Stomach (tissue), 9 donors: ENCODE measurements around the gene FERMT3. TPM values are rescaled to one million over a fixed set of nuclear protein-coding genes. Genes with fewer than 3 reads are reported as not detected.
A peak's percentile ranks its signal among the peaks of the same experiment; 100 is the strongest.

ENCODE experiments used
- DNase-seq, 2 donors: peaks; one replicate each; pipeline versions ENCODE4 v3.0.0 to v3.0.0-alpha.2; 2013 to 2019
- H3K27ac ChIP-seq, 5 donors: fragments of 200-600 bp in 4 of 5; sonication (generic) in 4 of 5; one replicate each; pipeline ENCODE4 v1.5.1; 2013 to 2019; ENCODE audit warnings: mild to moderate bottlenecking in 1 of 5, moderate library complexity in 1 of 5
- H3K27me3 ChIP-seq, 3 donors: fragments of 200-600 bp; sonication (generic); one replicate each; pipeline ENCODE4 v1.5.1; 2017 to 2019; ENCODE audit warnings: mixed run types in 1 of 3
- H3K36me3 ChIP-seq, 4 donors: fragments of 200-600 bp; sonication (generic); 1 replicate in 3 of 4; 2 replicates in 1 of 4; pipeline ENCODE4 v1.5.1; 2016 to 2019
- H3K4me1 ChIP-seq, 4 donors: fragments of 200-600 bp; sonication (generic); one replicate each; pipeline ENCODE4 v1.5.1; 2016 to 2019
- H3K4me3 ChIP-seq, 4 donors: fragments of 200-600 bp; sonication (generic) in 3 of 4; one replicate each; pipeline ENCODE4 v1.5.1; 2016 to 2019; ENCODE audit warnings: mild to moderate bottlenecking in 1 of 4
- H3K9me3 ChIP-seq, 4 donors: fragments of 200-600 bp; sonication (generic); one replicate each; pipeline ENCODE4 v1.5.1; 2016 to 2019
- EP300 ChIP-seq: sonication (generic); formaldehyde crosslinking; IDR thresholded peaks from one replicate; pipeline ENCODE4 v1.6.1; 2017; ENCODE audit warnings: antibody characterized with exemption
- POLR2A ChIP-seq, 4 donors: fragments of 450-650 bp; IDR thresholded peaks; one replicate each; pipeline ENCODE4 v1.6.1; 2016; ENCODE audit warnings: antibody characterized with exemption in 4 of 4, control low read depth in 2 of 4, mild to moderate bottlenecking in 1 of 4, moderate library complexity in 1 of 4
- POLR2AphosphoS5 ChIP-seq, 3 donors: sonication (generic); formaldehyde crosslinking; IDR thresholded peaks; one replicate each; pipeline ENCODE4 v1.6.1; 2016; ENCODE audit warnings: antibody characterized with exemption in 3 of 3
- WGBS, 5 donors: extraction: QIAGEN DNeasy Blood & Tissue Kit in 3 of 5; methylation state at CpG; one replicate each; pipeline versions ENCODE4 v1.1.5 to v1.1.7; 2013 to 2018; 5-methylcytosine and 5-hydroxymethylcytosine counted together
- intact Hi-C: fragments of 100-400 bp; cut with DNase I; formaldehyde crosslinking; loops from one replicate; pipeline ENCODE4 v1.15.1; 2023; ENCODE audit warnings: low total_unique reads
- polyA plus RNA-seq, 3 donors: library from polyadenylated mRNA; stranded (reverse); fragments of 200-250 nt; gene quantifications; one replicate each; pipeline ENCODE4 v1.2.3, GENCODE V29; 2013
- total RNA-seq, 5 donors: library from RNA; depleted of rRNA; stranded (reverse); fragments of >200 nt; gene quantifications; one replicate each; pipeline versions ENCODE4 v1.1.0 to v1.2.3, GENCODE V29; 2014 to 2016
- TF ChIP-seq, protein P1 (sequence below), 7 experiments: fragments of 450-650 bp in 4 of 7; fragments of 200-600 bp in 3 of 7; sonication (generic) in 3 of 7; IDR thresholded peaks; one replicate each; pipeline ENCODE4 v1.5.1; 2016 to 2019; ENCODE audit warnings: antibody characterized with exemption in 7 of 7, control low read depth in 2 of 7, mild to moderate bottlenecking in 1 of 7
- donor health status: healthy with polysubstance abuse.
- donor health status: Bipolar disorder and iron deficiency.
- donor health status: healthy.

FERMT3 gene
- total and polyA plus RNA-seq, 8 donors = 11.9 to 31.9 (median 18.7) TPM

DNA sequence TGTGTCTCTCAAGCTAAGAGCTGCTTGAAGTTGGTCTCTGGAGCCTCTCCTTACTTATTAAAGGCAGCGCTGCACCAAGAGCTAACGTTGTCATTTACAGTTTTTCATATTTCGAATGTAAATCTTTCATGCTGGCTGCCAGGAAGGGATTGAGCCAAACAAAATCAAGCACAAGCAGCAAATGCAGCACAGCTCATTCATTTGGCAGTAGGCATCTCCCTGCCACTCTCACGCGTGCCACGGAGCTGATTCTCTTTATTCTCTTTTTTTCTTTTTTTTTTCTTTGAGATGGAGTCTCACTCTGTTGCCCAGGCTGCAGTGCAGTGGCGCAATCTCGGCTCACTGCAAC lies 26.4 kb downstream of the FERMT3 start:
- H3K27ac ChIP-seq = peak overlapping the region in 2 of 5 donors; percentile 26 to 94
- TF ChIP-seq, protein P1, sequence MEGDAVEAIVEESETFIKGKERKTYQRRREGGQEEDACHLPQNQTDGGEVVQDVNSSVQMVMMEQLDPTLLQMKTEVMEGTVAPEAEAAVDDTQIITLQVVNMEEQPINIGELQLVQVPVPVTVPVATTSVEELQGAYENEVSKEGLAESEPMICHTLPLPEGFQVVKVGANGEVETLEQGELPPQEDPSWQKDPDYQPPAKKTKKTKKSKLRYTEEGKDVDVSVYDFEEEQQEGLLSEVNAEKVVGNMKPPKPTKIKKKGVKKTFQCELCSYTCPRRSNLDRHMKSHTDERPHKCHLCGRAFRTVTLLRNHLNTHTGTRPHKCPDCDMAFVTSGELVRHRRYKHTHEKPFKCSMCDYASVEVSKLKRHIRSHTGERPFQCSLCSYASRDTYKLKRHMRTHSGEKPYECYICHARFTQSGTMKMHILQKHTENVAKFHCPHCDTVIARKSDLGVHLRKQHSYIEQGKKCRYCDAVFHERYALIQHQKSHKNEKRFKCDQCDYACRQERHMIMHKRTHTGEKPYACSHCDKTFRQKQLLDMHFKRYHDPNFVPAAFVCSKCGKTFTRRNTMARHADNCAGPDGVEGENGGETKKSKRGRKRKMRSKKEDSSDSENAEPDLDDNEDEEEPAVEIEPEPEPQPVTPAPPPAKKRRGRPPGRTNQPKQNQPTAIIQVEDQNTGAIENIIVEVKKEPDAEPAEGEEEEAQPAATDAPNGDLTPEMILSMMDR (IDR thresholded peaks at IDR 0.05) = no peak
- TF ChIP-seq POLR2A (IDR thresholded peaks at IDR 0.05) (no peak), POLR2AphosphoS5 (IDR thresholded peaks at IDR 0.05) (no peak), EP300 (no peak)

DNA sequence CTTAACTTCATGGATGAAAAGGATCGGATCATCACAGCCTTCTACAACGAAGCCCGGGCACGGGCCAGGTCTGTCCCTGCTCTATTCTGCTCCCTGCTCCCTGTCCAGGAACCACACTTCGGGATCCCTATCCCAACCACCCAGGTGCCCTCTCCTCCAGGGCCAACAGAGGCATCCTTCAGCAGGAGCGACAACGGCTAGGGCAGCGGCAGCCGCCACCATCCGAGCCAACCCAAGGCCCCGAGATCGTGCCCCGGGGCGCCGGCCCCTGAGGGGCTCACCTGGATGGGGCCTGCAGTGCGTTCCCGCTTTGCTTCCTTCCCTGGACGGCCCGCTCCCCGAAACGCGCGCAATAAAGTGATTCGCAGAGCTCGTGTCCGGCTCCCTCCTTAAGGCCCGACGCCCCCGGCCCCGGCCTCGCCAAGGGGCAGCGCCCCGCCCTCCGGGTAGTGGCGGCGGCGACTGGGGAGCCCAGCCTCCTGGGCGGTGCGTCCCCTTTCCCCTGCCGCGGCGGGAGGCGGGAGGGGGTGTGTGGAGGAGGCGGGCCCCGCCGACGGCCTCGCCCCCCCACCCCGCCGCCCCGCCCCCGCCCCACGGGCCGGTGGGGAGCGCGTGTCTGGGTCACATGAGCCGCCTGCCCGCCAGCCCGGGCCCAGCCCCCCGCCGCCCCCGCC lies 27.5 kb downstream of the FERMT3 start, which contains the start of gene VEGFB:
TSS of gene VEGFB (plus strand) at position 672 of the 674 bp plus-strand sequence. CDS start 250 bp downstream, outside the sequence.
- Histone ChIP-seq H3K4me1 (peaks cover 59 to 88% (median 85%) of the 10 kb centered on the region in 4 donors), H3K4me3 (peak within 1 kb of the TSS; percentile 75 to 88 (median 83)), H3K36me3 (peaks cover 15 to 26% (median 20%) of the 10 kb centered on the region in 4 donors), H3K9me3 (no peaks in the 10 kb centered on the region), H3K27me3 (no peaks in the 10 kb centered on the region), H3K27ac (peak within 1 kb of the TSS; percentile 83 to 92 (median 91))
- peak; percentile 81 to 90 for DNase-seq
- intact Hi-C loops = no loop called here
- no peak for TF ChIP-seq EP300
- peak in 2 of 3 donors; percentile 48 to 64 for TF ChIP-seq POLR2AphosphoS5 (IDR thresholded peaks at IDR 0.05)
- TF ChIP-seq, protein P1 (IDR thresholded peaks at IDR 0.05) = no peak
- TF ChIP-seq POLR2A (IDR thresholded peaks at IDR 0.05) = peak in 1 of 4 donors; percentile 8
- 0 to 12% (median 3%) methylated on average over 2 to 55 of the region's 62 CpGs for WGBS, 5 donors

More for the DNA sequence above, 26.4 kb downstream of the FERMT3 start:
- 75 to 86% (median 85%) methylated on average over 8 of the region's 8 CpGs for WGBS, 5 donors
- intact Hi-C loops = no loop called here
- Histone ChIP-seq H3K9me3 (no peaks in the 10 kb centered on the region), H3K4me3 (no peak overlapping the region), H3K27me3 (no peaks in the 10 kb centered on the region), H3K4me1 (peaks cover 51 to 88% (median 83%) of the 10 kb centered on the region in 4 donors), H3K36me3 (peaks cover 5 to 15% (median 9%) of the 10 kb centered on the region in 4 donors)
- DNase-seq = no peak

DNA sequence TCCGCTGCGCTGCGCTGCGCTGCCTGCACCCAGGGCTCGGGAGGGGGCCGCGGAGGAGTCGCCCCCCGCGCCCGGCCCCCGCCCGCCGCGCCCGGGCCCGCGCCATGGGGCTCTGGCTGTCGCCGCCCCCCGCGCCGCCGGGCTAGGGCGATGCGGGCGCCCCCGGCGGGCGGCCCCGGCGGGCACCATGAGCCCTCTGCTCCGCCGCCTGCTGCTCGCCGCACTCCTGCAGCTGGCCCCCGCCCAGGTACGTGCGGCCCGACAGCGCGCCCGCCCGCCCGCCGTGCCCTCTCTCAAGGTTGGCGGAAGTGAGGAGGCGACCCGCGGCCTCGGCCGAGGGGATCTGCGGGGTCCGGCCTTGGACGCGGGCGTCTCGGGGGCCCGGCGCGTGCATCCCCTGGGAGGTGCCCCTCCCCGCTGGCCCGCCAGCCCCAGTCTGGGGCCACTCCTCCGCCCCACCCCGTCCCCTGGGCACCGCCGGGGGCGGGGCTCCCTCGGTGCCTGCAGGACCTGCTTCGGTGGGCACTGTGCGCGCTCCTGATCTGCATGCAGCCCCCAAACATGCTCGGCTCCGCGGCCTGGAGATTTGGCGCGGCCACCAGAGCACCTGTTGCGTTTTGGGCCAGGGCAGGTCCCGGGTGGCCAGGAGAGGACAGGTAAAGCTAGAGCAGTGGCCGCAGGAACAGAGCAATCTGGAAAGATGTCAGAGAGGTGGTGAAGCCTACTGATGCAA lies 28.3 kb downstream of the FERMT3 start:
- Histone ChIP-seq H3K27me3 (no peaks in the 10 kb centered on the region), H3K4me1 (peaks cover 58 to 88% (median 85%) of the 10 kb centered on the region in 4 donors)
- 1 to 17% (median 2%) methylated on average over 1 to 80 of the region's 80 CpGs for WGBS, 5 donors

More for the DNA sequence above, 28.3 kb downstream of the FERMT3 start:
- intact Hi-C loops = no loop called here
- Histone ChIP-seq H3K9me3 (no peaks in the 10 kb centered on the region), H3K36me3 (peaks cover 16 to 30% (median 21%) of the 10 kb centered on the region in 4 donors), H3K4me3 (peak overlapping the region; percentile 75 to 88 (median 83)), H3K27ac (peak overlapping the region; percentile 83 to 92 (median 91))
- TF ChIP-seq, protein P1 (IDR thresholded peaks at IDR 0.05) = no peak
- TF ChIP-seq POLR2A (IDR thresholded peaks at IDR 0.05) (no peak), EP300 (no peak), POLR2AphosphoS5 (IDR thresholded peaks at IDR 0.05) (peak in 1 of 3 donors; percentile 41)
- DNase-seq = peak; percentile 60 to 86
